HG03432 (cell line): ENCODE measurements around the gene DUSP8.
"Not testable (repeated sequence)": the region's sequence is repeated elsewhere in the genome, so short reads cannot be mapped to it uniquely, and the experiment has no call there.

Source experiments
- ATAC-seq: cut with Tn5 transposase; IDR thresholded peaks from one replicate; pipeline ENCODE4 v1.9.1; 2021; ENCODE audit warnings: mild to moderate bottlenecking, moderate library complexity; ENCODE audit not compliant: unreplicated experiment

DUSP8 gene

DNA sequence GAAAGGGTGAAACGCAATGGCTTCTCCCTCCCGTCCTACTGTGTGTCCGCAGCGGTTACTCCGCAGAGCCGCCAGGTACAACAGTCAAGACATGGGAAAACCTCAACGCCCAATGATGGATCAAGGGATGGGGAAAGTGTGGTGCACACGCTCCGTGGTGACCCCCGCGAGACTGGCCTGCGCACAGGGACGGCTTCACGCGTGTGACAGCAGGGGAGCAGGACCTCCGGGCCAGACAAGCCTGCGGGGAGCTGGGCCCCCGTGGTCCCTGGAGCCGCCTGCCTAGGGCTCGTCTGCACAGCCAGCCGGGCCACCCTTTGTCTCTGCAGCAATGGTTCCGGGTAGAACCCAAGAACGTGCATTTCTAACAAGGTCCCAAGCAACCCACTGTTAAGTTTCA lies 53.8 kb downstream of the DUSP8 start:
- no peak for ATAC-seq

GRCh38 chr11:1517117-1518005 lies 54.7 kb downstream of the DUSP8 start:
- no peak for ATAC-seq

DNA sequence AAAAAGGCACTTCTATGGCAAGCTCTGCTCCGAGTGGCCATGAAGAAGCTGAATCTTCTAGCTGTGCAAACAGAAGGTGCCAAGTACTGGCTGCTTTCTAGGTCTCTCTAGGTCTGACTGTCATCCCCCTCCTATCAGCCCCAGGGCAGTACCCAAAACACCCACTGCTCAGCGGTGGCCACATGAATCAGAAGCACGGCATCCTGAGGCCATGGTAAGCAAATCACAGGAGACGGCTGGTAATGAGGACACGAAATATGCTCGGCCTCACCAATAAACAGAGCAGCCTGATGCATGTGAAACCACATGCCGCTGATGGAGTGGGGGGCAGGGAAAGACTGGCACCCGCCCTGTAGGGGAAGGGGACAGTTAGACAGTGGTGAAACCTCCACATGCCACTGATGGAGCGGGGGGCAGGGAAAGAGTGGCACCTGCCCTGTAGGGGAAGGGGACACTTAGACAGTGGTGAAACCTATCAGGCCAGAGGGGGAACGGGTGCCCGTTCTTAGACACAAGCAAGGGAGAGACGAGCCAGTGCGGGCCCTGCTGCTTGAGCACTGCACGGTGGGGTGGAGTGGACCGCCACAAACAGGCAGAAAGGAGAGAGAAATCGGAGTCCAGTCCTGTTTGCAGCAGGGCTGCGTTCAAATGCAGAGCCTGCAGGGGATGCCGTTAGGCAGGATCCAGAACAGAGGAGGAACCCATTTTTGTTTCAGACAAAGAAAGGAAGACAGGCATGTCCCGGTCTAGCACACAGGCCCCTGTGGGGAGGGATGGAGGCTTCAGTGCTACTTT lies 55.6 kb downstream of the DUSP8 start:
- ATAC-seq, result no peak

DNA sequence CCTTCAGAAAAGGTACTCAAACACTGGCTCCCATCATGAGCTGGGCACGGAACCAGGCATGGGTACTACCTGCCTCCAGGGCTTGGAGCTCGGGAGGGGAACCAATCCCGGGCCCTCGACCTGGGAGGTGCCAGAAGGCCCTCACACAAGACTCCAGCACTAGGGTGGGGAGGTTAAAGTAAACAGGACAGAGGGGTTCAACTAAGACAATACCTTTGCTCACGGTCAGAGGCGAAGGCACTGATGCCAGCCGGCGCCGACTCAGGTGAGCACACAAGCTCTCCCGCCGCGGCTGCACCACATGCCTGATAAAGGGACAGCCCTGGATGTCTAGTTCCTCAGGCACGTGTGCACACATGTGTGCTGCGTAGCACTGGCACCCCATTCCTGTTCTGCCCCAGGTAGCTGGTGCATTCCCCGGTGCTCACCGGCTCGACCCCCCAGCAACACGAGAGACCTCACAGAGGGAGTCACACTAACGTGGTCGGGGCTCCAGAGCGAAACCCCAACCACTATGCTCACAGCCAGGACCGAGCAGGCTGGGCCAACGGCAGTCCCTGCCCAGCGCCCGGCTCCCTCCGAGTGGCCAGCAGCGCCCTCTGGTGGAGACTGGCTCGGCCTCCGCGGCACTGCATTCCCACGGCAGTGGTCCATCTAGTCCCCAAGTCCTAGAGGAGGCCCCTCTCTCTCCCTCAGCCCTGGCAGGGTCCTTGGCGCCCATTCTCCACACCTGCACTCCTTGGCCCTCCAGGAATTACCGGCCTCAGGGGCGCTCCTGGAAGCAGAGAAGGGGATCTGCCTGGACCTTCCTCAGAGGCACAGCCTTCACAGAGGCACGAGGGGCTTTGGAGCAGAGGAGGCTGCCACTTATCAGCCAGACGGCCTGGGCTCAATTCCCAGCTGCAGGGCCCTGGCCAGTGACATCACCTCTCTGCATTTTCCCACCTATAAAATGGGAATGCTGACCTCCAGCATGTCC lies 56.7 kb downstream of the DUSP8 start:
- ATAC-seq, result no peak

DNA sequence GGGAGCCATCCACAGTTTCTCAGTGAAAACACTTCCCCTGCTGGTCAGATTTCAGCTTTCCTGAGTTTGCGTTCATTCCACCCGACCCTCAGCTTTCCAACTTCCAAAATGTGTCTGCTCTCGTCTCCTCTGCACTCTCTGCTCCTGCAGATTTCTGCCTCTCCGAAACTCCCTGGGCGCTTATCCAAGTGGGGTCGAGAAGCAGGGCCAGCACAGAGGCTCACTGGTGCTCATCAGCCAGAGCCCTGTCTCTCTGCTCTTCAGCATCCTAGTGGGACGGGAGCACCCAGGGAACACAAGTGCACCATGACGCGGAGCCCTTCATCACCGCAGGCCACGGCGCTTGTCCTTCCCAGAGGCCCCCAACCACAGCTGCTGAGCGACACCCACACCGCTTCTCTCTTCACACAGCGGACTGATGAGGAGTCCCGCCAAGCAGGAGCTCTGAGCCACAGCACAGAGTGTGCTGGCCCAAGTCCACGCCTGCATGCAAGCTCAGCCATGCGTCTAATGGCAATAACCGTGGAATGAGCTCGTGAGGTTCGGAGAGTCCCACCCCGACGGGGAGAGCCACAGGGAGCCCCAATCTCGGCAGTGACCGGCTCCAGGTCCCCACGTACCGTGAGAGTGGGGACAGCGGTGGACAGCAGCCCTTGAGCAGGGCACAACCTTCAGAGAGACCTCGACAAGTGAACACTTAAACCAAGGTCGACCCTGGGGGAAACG lies 57.6 kb downstream of the DUSP8 start:
- no peak for ATAC-seq

DNA sequence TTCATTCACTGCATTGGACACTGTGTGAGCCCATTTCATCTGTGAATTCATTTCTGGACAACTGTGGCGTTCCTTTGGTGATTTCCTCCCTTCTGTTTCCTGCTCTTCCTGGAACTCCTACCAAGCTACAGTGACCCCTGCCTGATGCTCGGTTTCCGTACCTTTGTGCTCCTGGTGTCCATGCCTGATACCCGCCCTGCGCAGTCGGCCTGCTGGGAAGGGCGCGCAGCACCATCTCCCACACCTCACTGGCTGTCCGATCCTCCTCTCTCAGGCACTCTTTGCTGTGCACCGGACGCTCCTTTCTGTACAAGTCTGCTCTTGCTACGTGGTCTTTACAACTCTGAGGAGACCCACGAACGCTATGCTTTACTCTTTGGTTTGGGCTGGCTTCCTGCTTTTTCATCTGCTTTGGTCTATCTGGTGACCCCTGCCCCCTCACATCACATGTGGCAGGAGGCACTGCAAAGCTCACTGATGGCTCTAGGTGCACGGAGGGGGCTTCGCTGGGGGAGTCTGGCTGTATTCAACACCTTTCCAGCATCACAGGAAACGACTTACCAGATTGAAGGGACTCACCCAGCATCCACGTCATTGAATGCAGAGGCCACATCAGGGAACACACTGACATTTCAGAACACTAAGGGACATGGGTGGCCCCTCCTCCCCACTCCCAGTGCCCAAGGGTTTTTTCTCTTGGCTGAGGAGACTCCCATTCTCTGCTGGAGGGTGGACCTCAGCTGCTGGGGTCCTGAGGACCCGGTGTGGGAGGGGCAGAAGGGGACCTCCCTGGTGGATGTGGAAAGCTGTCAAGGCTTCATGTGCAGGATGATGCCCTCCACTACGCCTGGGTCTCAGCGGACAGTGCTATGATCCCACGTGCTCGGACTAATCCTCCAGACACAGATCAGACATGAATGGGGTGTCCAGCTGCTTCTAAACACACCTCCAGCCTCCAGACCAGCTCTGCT lies 58.5 kb downstream of the DUSP8 start:
- no peak for ATAC-seq

- ATAC-seq, result not testable (repeated sequence)
These were observed 59.4 kb downstream of the DUSP8 start for GRCh38 chr11:1512531-1513258.

- ATAC-seq, result no peak
These were observed 60.1 kb downstream of the DUSP8 start for GRCh38 chr11:1511937-1512496.

GRCh38 chr11:1510928-1511327 lies 61.1 kb downstream of the DUSP8 start:
- ATAC-seq, result no peak

- not testable (repeated sequence) for ATAC-seq
These were observed 61.7 kb downstream of the DUSP8 start for GRCh38 chr11:1510351-1510750.

DNA sequence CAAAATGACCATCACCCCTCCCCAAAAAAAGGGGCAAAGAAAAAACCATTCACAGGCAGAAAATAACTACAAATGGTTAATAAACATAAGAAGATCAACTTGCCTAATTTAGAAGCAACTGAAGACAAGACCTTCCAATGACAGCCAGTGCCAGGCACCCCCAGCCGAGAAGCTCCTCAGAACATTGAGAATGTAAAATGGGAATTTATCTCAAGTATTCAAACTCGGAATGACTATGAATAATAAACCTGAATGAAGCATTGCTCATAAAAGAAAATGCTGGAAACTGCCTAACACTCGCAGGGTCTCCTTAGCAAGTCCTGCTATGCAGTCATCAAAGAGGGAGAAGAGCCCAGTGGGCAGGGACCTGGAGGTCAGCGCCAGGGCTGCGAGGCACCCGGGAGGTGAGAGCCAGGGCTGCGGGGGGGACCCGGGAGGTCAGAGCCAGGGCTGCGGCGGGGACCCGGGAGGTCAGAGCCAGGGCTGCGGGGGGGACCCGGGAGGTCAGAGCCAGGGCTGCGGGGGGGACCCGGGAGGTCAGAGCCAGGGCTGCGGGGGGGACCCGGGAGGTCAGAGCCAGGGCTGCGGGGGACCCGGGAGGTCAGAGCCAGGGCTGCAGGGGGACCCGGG lies 62.3 kb downstream of the DUSP8 start:
- no peak for ATAC-seq

- no peak for ATAC-seq
These were observed 63.1 kb downstream of the DUSP8 start for GRCh38 chr11:1508986-1509385.

- no peak for ATAC-seq
These were observed 63.6 kb downstream of the DUSP8 start for GRCh38 chr11:1508491-1508891.

DNA sequence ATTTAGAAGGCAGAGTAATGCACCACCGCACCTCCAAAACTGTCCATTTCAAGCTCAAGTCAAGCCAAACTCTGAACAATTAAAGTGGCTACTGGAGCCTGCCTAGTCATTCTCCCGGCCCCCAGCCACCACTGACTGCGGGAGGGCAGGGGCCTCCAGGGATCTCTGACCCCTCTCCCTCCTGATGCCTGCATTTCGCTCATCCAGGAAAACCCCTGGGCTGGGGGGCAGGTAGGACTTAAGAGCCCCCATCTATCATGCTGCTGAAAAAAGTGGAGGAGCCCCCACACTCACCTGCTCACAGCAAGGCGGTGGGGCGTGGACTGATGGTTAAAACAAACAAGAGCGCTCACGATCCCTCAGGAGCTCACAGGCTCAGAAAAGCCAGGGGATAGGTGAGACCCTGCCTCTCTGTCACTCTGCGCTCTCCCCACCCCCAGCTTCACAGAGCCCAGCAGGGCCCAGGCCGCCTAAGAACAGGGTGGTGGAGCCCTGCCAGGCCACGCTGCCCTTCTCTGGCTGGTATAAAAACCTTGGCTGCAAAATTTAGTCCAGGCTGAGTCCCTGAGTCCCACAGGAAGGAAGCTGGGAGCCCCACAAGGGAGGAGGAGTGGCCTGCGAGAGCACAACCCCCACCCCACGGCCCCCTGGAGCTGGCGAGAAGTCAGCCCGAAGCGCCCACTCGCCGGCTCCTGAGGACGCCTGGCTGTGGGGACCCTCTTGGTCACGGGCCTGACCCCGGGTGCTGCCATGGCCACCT lies 64.5 kb downstream of the DUSP8 start:
- ATAC-seq, result no peak

- ATAC-seq, result no peak
These were observed 65.1 kb downstream of the DUSP8 start for GRCh38 chr11:1506981-1507380.

DNA sequence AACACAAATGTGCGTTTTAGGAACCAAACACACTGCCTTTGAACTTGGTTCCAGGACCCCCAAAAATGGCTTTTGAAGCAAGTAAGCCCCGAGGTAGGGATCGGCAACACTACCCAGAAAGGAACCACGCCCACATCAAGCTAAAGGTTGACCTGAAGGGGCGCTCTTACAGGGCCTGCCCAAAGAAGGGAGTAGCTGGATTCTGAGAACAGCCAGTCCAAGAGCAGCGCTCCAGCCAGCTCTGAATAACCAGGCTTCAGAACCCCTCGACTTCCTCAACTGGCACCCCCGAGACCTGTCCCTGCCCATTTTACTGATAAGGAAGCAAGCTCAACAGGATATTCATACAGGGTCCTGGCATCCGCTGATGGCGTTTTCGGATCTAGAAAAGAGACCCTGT lies 66.6 kb downstream of the DUSP8 start:
- no peak for ATAC-seq
